Lower leg skin (tissue), 3 donors: ENCODE data around the gene SETD7.

Experiments used
- CTCF ChIP-seq, 3 donors: fragments of 450-650 bp; IDR thresholded peaks; one replicate each; pipeline ENCODE4 v1.5.1; 2016; ENCODE audit warnings: antibody characterized with exemption in 3 of 3, mild to moderate bottlenecking in 3 of 3, moderate library complexity in 2 of 3
- POLR2A ChIP-seq, 2 donors: fragments of 450-650 bp; IDR thresholded peaks; one replicate each; pipeline ENCODE4 v1.6.1; 2016 to 2017; ENCODE audit warnings: antibody characterized with exemption in 2 of 2, mild to moderate bottlenecking in 1 of 2, moderate library complexity in 1 of 2

GRCh38 chr4:139568206-139568955 lies 12.4 kb upstream of the SETD7 start:
- TF ChIP-seq CTCF (IDR thresholded peaks at IDR 0.05), result no peak
- TF ChIP-seq POLR2A (IDR thresholded peaks at IDR 0.05), result no peak
